H1 (cell line): Measurements from ENCODE around the gene UGT1A7. TPM values are rescaled to one million over a fixed set of nuclear protein-coding genes. Genes with fewer than 3 reads are reported as not detected.

Experiments used
- CTCF ChIA-PET: fragments of 300-600 bp; sonication (Branson Sonifier 250); formaldehyde crosslinking; loops from one replicate; lab custom pipeline; 2021; ENCODE audit not compliant: partially characterized antibody; lab: Charles Lee
- POLR2A ChIA-PET: fragments of 300-600 bp; sonication (Branson Sonifier 250); formaldehyde crosslinking; loops from one replicate; lab custom pipeline; 2021; ENCODE audit warnings: inconsistent platforms; ENCODE audit not compliant: partially characterized antibody; lab: Charles Lee
- DNase-seq, 2 experiments: peaks; one replicate each; pipeline versions ENCODE4 v3.0.0 to v3.0.0-alpha.2; 2010 to 2022; ENCODE audit warnings: low spot score in 2 of 2, low read depth in 1 of 2, mixed read lengths in 1 of 2
- FAIRE-seq: peaks from 2 replicates; lab custom pipeline; 2011; peaks lifted over from hg19 to GRCh38; lab: Jason Lieb, UNC
- H2AFZ ChIP-seq: 2 replicates; pipeline ENCODE4 v1.8.1; 2012; ENCODE audit warnings: low read length, inconsistent platforms
- H2AK5ac ChIP-seq: 2 replicates; pipeline ENCODE4 v1.6.1; 2013; ENCODE audit warnings: low read depth, low read length
- H2BK120ac ChIP-seq: replicated peaks from 2 replicates; pipeline ENCODE3; 2013; ENCODE audit warnings: low read depth, low read length, inconsistent platforms
- H2BK12ac ChIP-seq: 2 replicates; pipeline ENCODE4 v1.6.1; 2013; ENCODE audit warnings: low read depth, low read length
- H2BK15ac ChIP-seq: 2 replicates; pipeline ENCODE4 v1.6.1; 2013; ENCODE audit warnings: low read length
- H2BK20ac ChIP-seq: 2 replicates; pipeline ENCODE4 v1.6.1; 2013; ENCODE audit warnings: low read length
- H2BK5ac ChIP-seq: 2 replicates; pipeline ENCODE4 v1.6.1; 2013; ENCODE audit warnings: low read depth, low read length
- H3K14ac ChIP-seq: 2 replicates; pipeline ENCODE4 v1.6.1; 2013; ENCODE audit warnings: inconsistent platforms; ENCODE audit not compliant: insufficient read length
- H3K18ac ChIP-seq: 2 replicates; pipeline ENCODE4 v1.6.1; 2013; ENCODE audit warnings: low read length; ENCODE audit errors: extremely low read depth
- H3K23ac ChIP-seq: 2 replicates; pipeline ENCODE4 v1.6.1; 2013; ENCODE audit warnings: inconsistent platforms; ENCODE audit not compliant: insufficient read length
- H3K23me2 ChIP-seq: 2 replicates; pipeline ENCODE4 v1.6.1; 2013; ENCODE audit warnings: low read depth, low read length
- H3K27ac ChIP-seq: 2 replicates; pipeline ENCODE4 v1.6.1; 2011; ENCODE audit warnings: low read depth, low read length, inconsistent platforms
- H3K27me3 ChIP-seq, 4 experiments: replicated peaks in 1 of 4; 1 replicate in 1 of 4; 2 replicates in 3 of 4; pipeline versions ENCODE4 v1.6.1 to v1.8.1; 2011 to 2013; ENCODE audit warnings: low read length in 3 of 4, mild to moderate bottlenecking in 3 of 4, inconsistent platforms in 2 of 4, mixed read lengths in 2 of 4, moderate library complexity in 1 of 4; ENCODE audit not compliant: control insufficient read depth in 3 of 4, insufficient read depth in 3 of 4; ENCODE audit errors: extremely low read depth in 1 of 4
- H3K36me3 ChIP-seq, 4 experiments: 2 replicates each; pipeline versions ENCODE4 v1.6.1 to v1.8.1; 2011 to 2013; ENCODE audit warnings: mild to moderate bottlenecking in 4 of 4, low read length in 3 of 4, moderate library complexity in 2 of 4, control low read depth in 1 of 4, inconsistent platforms in 1 of 4; ENCODE audit not compliant: insufficient read depth in 4 of 4, control insufficient read depth in 2 of 4
- H3K4ac ChIP-seq: replicated peaks from 2 replicates; pipeline ENCODE3; 2013; ENCODE audit warnings: low read length, low read depth, mixed read lengths, inconsistent platforms; ENCODE audit not compliant: insufficient read length
- H3K4me1 ChIP-seq, 4 experiments: replicated peaks in 1 of 4; 1 replicate in 1 of 4; 2 replicates in 3 of 4; pipeline versions ENCODE4 v1.6.1 to v1.8.1; 2011 to 2013; ENCODE audit warnings: low read length in 3 of 4, inconsistent platforms in 2 of 4, mixed read lengths in 1 of 4; ENCODE audit not compliant: insufficient read depth in 4 of 4, control insufficient read depth in 3 of 4
- H3K4me2 ChIP-seq, 2 experiments: 2 replicates each; pipeline versions ENCODE4 v1.6.1 to v1.8.1; 2011 to 2013; ENCODE audit warnings: low read depth in 2 of 2, low read length in 2 of 2, control low read depth in 1 of 2, inconsistent platforms in 1 of 2, mild to moderate bottlenecking in 1 of 2; ENCODE audit not compliant: insufficient read depth in 1 of 2
- H3K4me3 ChIP-seq, 4 experiments: fragments of 200-600, 300-600 bp in 1 of 4; sonication (generic), shearing (Covaris generic), sonication (Bioruptor Twin) in 1 of 4; 2 replicates each; pipeline versions ENCODE4 v1.5.1 to v1.8.1; 2011 to 2016; ENCODE audit warnings: low read length in 4 of 4, low read depth in 3 of 4, control low read depth in 2 of 4, inconsistent platforms in 2 of 4, mild to moderate bottlenecking in 2 of 4, mixed read lengths in 1 of 4, moderate library complexity in 1 of 4; ENCODE audit not compliant: insufficient read depth in 2 of 4; ENCODE audit errors: extremely low read depth in 1 of 4
- H3K56ac ChIP-seq: replicated peaks from 2 replicates; pipeline ENCODE3; 2013; ENCODE audit warnings: low read depth, mild to moderate bottlenecking, mixed read lengths, low read length, inconsistent platforms; ENCODE audit not compliant: insufficient read length
- H3K79me1 ChIP-seq: 2 replicates; pipeline ENCODE4 v1.6.1; 2013; ENCODE audit warnings: low read depth, low read length, control low read depth
- H3K79me2 ChIP-seq, 2 experiments: 2 replicates each; pipeline versions ENCODE4 v1.6.1 to v1.8.1; 2012 to 2013; ENCODE audit warnings: low read length in 2 of 2, mild to moderate bottlenecking in 2 of 2, inconsistent platforms in 1 of 2; ENCODE audit not compliant: insufficient read depth in 2 of 2, control insufficient read depth in 1 of 2
- H3K9ac ChIP-seq, 4 experiments: replicated peaks in 1 of 4; 1 replicate in 1 of 4; 2 replicates in 3 of 4; pipeline versions ENCODE4 v1.6.1 to v1.8.1; 2011 to 2013; ENCODE audit warnings: low read depth in 3 of 4, low read length in 3 of 4, control low read depth in 2 of 4, mild to moderate bottlenecking in 2 of 4, moderate library complexity in 2 of 4, inconsistent platforms in 1 of 4; ENCODE audit errors: extremely low read depth in 1 of 4
- H3K9me3 ChIP-seq, 2 experiments: 2 replicates each; pipeline versions ENCODE4 v1.6.1 to v1.8.1; 2012 to 2013; ENCODE audit warnings: mild to moderate bottlenecking in 2 of 2, moderate library complexity in 2 of 2, control low read depth in 1 of 2, inconsistent platforms in 1 of 2, low read depth in 1 of 2, low read length in 1 of 2, mixed read lengths in 1 of 2; ENCODE audit not compliant: insufficient read depth in 2 of 2
- H4K20me1 ChIP-seq, 2 experiments: replicated peaks in 1 of 2; 2 replicates each; pipeline versions ENCODE3 to v1.8.1; 2011 to 2013; ENCODE audit warnings: inconsistent platforms in 2 of 2, low read length in 2 of 2, mild to moderate bottlenecking in 1 of 2; ENCODE audit not compliant: insufficient read depth in 2 of 2, control insufficient read depth in 1 of 2
- H4K5ac ChIP-seq: 2 replicates; pipeline ENCODE4 v1.6.1; 2013; ENCODE audit warnings: low read length, low read depth, mixed read lengths, inconsistent platforms; ENCODE audit not compliant: insufficient read length
- H4K8ac ChIP-seq: 2 replicates; pipeline ENCODE4 v1.8.0; 2013; ENCODE audit warnings: mild to moderate bottlenecking, moderate library complexity, low read length, inconsistent platforms; ENCODE audit not compliant: insufficient read depth; ENCODE audit errors: extremely low read depth
- H4K91ac ChIP-seq: replicated peaks from 2 replicates; pipeline ENCODE3; 2013; ENCODE audit warnings: low read length, mixed read lengths, inconsistent platforms; ENCODE audit not compliant: insufficient read length
- MAX ChIP-seq: IDR thresholded peaks from 2 replicates; pipeline ENCODE4 v1.6.1; 2012; ENCODE audit warnings: inconsistent platforms
- POLR2AphosphoS5 ChIP-seq: IDR thresholded peaks from 2 replicates; pipeline ENCODE4 v1.6.1; 2011; ENCODE audit warnings: low read depth, low read length
- SAP30 ChIP-seq: fragments of 300-600 bp; sonication (generic); IDR thresholded peaks from 2 replicates; pipeline ENCODE4 v1.7.1; 2012; ENCODE audit warnings: low read length, moderate library complexity, mild to moderate bottlenecking, inconsistent platforms; ENCODE audit not compliant: insufficient read depth, insufficient replicate concordance
- SRF ChIP-seq: IDR thresholded peaks from 2 replicates; pipeline ENCODE4 v1.6.1; 2011; ENCODE audit warnings: mild to moderate bottlenecking, low read depth, low read length, moderate library complexity
- TBP ChIP-seq: IDR thresholded peaks from 2 replicates; pipeline ENCODE4 v1.6.1; 2011; ENCODE audit warnings: low read depth, low read length, improper control_type of control experiment
- WGBS, 2 experiments: shearing (Covaris generic) in 1 of 2; methylation state at CpG; one replicate each; pipeline versions ENCODE4 v1.1.6 to v1.1.7; 2013 to 2015; ENCODE audit warnings: low lambda C conversion rate in 2 of 2, mixed read lengths in 2 of 2, inconsistent platforms in 1 of 2, low coverage in 1 of 2, missing lambda C conversion rate in 1 of 2; ENCODE audit not compliant: insufficient replicate concordance in 2 of 2, insufficient coverage in 1 of 2, insufficient read length in 1 of 2; ENCODE audit errors: extremely low coverage in 1 of 2, missing lambda C conversion rate in 1 of 2; 5-methylcytosine and 5-hydroxymethylcytosine counted together
- polyA plus RNA-seq, 7 experiments: library from polyadenylated mRNA; depleted of rRNA in 3 of 7; stranded (reverse) in 5 of 7; unstranded in 2 of 7; fragments of >200 nt in 5 of 7; fragments of 200-250 nt in 2 of 7; gene quantifications; 1 replicate in 5 of 7; 2 replicates in 1 of 7; 4 replicates in 1 of 7; pipeline versions ENCODE4 v1.2.1 to v1.2.3, GENCODE V29; 2011 to 2013; ENCODE audit warnings: missing spikeins in 2 of 7, mixed read lengths in 2 of 7
- total RNA-seq: library from RNA; stranded (reverse); fragmentation: NEBNext Ultra II Directional; extraction: Animal tissue kit (Norgen Biotek cat#: 25700); gene quantifications from 2 replicates; pipeline ENCODE4 v1.2.1, GENCODE V29; 2021

Gene UGT1A7
- total and polyA plus RNA-seq, 2 of the 8 experiments (the other 6 are each of a cell fraction or from before 2014, with no cell fraction given), result not detected

DNA sequence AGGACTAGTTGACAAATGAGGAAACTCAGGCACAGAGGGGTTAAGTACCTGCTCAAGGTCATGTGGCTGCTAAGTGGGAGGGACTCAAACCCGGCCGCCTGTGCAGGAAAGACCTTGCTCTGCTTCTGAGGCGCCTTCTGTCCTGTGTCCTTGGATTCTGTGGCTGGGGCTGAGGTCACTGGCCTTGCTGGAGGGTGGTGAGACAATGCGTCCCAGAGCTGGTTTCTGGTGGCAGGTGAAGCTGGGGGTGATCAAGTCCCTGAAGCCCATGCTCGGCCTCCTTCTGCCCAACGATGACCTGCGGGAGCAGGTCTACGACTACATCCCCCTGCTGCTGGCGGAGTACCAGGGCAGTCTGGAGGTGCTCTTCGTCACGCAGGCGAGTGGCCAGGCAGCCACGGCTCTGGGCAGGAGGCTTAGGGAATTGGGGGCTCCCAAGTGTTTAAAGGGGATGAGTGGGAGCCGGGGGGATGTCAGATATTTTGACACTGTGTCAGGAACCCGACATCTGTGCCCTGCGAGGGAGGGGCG, 112.5 kb downstream of the UGT1A7 start:
- Histone ChIP-seq H4K5ac (no peak overlapping the region), H3K9ac (no peak overlapping the region), H3K18ac (no peak overlapping the region), H4K8ac (peak overlapping the region; percentile 17; the same call in 1 of the 2 replicates), H3K23me2 (no peaks in the 10 kb centered on the region), H2AFZ (no peak overlapping the region), H3K4me2 (no peak overlapping the region), H3K4me1 (no peaks in the 10 kb centered on the region), H3K23ac (no peak overlapping the region), H3K27ac (no peak overlapping the region), H2AK5ac (no peak overlapping the region), H3K79me2 (no peaks in the 10 kb centered on the region), H4K91ac (no peak overlapping the region), H3K4me3 (no peak overlapping the region), H3K9me3 (peaks cover 0 to 5% of the 10 kb centered on the region in 2 experiments; a peak in 1 of 4 replicates), H3K14ac (no peak overlapping the region), H2BK12ac (no peak overlapping the region), H2BK20ac (no peak overlapping the region), H3K56ac (no peak overlapping the region), H3K27me3 (no peaks in the 10 kb centered on the region), H3K79me1 (no peaks in the 10 kb centered on the region), H3K36me3 (no peaks in the 10 kb centered on the region), H2BK5ac (no peak overlapping the region), H3K4ac (no peak overlapping the region), H2BK120ac (no peak overlapping the region), H4K20me1 (no peaks in the 10 kb centered on the region), H2BK15ac (no peak overlapping the region)
- FAIRE-seq (no peak), DNase-seq (peak in 1 of 2 experiments; percentile 10)
- CTCF ChIA-PET, result interaction anchor here (1.6 kb wide), 1 partner anchor 9 kb away, joined by 9 read pairs; no protein-coding TSS in a partner anchor
- POLR2A ChIA-PET, result no interaction called here
- TF ChIP-seq SAP30 (no peak), SRF (no peak), TBP (no peak), MAX (no peak), POLR2AphosphoS5 (no peak)
- 81% methylated on average over 14 of the region's 17 CpGs; no CpG with 5 or more reads in 1 of the 2 experiments for WGBS, 2 experiments
